Upper lobe of right lung (tissue), 1 donor: ENCODE data around the gene ACO2. TPM values are rescaled to one million over a fixed set of nuclear protein-coding genes. Genes with fewer than 3 reads are reported as not detected.

Experiments used
- ATAC-seq: fragments of 200-7000 bp; cut with Tn5 transposase; one replicate; pipeline ENCODE4 v1.9.1; 2020; ENCODE audit warnings: mild to moderate bottlenecking, moderate library complexity
- DNase-seq: peaks from one replicate; pipeline ENCODE4 v3.0.0-alpha.2; 2020
- H3K27ac ChIP-seq: fragments of 200-600 bp; one replicate; pipeline ENCODE4 v1.8.0; 2022
- H3K27me3 ChIP-seq: fragments of 200-600 bp; one replicate; pipeline ENCODE4 v1.8.0; 2022; ENCODE audit warnings: mild to moderate bottlenecking
- H3K36me3 ChIP-seq: fragments of 200-600 bp; one replicate; pipeline ENCODE4 v1.8.0; 2022
- H3K4me1 ChIP-seq: fragments of 200-600 bp; one replicate; pipeline ENCODE4 v1.8.0; 2022
- H3K4me3 ChIP-seq: fragments of 200-600 bp; one replicate; pipeline ENCODE4 v1.8.0; 2022; ENCODE audit warnings: mild to moderate bottlenecking
- H3K9me3 ChIP-seq: fragments of 200-600 bp; one replicate; pipeline ENCODE4 v1.8.0; 2022
- CTCF ChIP-seq: fragments of 200-600 bp; IDR thresholded peaks from one replicate; pipeline ENCODE4 v1.8.0; 2022; ENCODE audit warnings: antibody characterized with exemption
- intact Hi-C: fragments of 100-400 bp; cut with DNase I; formaldehyde crosslinking; loops from one replicate; pipeline ENCODE4 v1.11.0; 2022
- total RNA-seq: library from RNA; stranded (reverse); fragmentation: NEBNext Ultra II Directional; extraction: Animal tissue kit (Norgen Biotek cat#: 25700); gene quantifications from one replicate; pipeline ENCODE4 v1.2.1, GENCODE V29; 2021
- donor health status: DM: no; HTN: yes; CAD: no; lungs with severe emphysema.

The ACO2 gene
- total RNA-seq, 1 donor from 2014 or later: 84.1 TPM

DNA sequence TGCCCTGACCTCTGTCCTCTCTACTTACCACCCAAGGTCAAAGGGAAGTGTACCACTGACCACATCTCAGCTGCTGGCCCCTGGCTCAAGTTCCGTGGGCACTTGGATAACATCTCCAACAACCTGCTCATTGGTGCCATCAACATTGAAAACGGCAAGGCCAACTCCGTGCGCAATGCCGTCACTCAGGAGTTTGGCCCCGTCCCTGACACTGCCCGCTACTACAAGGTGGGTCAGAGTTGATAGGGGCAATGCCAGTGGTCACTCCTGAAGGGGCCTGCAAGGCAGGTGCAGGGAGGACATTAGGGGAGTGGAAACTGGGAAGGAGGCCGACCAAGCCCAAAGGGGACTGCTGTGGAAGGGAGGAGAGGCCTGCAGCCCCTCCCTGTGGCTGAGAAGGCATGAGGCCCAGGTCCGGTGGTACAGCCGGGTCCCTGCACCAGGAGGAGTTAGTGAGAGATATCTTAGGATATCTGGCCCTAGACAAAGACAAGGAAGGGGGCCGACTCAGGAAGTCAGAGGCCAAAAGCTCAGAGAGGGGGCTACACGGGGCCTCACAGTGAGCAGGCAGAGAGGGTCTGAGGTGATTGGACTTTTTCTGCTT lies 57.4 kb downstream of the ACO2 start:
- peaks cover 81% of the 10 kb centered on the region for H3K36me3 ChIP-seq

DNA sequence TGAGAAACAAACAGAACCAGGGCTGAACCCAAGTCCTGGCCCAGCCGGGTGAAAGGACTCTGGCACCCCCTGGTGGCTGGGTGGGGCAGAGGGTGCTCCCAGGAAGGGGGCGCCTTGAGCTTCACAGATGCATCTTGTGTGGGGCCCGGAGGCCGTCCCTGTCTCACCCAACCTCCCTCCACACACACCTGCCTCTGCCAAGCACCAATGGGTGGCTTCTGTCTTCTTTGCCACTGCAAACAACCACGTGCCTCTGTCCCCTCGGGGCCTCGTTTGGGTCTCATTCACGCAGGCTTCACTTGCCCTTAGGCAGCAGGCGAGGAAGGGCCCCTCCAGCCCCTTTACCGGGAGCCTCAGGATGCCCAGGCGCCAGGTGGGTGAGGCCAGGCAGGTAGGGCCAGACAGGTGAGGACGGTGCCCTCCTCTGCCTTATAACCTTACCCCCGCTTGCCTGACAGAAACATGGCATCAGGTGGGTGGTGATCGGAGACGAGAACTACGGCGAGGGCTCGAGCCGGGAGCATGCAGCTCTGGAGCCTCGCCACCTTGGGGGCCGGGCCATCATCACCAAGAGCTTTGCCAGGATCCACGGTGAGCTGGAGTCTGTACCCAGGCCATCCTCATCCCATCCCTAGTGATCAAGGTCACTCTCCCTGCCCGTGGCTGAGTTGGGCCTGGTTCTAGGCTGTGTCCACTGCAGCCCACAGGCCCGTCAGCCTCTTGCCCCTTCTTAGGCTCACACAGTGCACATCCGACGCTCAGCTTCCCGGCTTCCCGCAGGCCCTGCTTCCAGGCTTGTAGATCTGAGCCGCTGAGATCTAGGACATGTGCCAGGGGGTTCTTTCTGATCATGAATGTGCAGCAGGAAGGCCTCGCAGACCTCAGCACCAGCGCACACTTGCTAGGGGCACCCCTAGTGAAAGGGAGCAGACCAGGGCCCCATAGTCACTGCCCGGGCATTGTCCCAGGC lies 58.2 kb downstream of the ACO2 start:
- Histone ChIP-seq H3K4me1 (peaks cover 28% of the 10 kb centered on the region), H3K9me3 (no peaks in the 10 kb centered on the region), H3K36me3 (peaks cover 86% of the 10 kb centered on the region), H3K27ac (peak overlapping the region; percentile 44), H3K27me3 (no peaks in the 10 kb centered on the region), H3K4me3 (no peak overlapping the region)
- ATAC-seq: peak; percentile 47
- DNase-seq: no peak
- TF ChIP-seq CTCF: peak; percentile 84
- intact Hi-C loops: loop anchor here (5.0 kb wide), 1 partner anchor 125 kb away; no protein-coding TSS in a partner anchor

More for the DNA sequence above, 57.4 kb downstream of the ACO2 start:
- intact Hi-C loops: loop anchor here (5.0 kb wide), 1 partner anchor 124 kb away; no protein-coding TSS in a partner anchor
- Histone ChIP-seq H3K4me1 (peaks cover 28% of the 10 kb centered on the region), H3K27ac (peak overlapping the region; percentile 44), H3K27me3 (no peaks in the 10 kb centered on the region), H3K9me3 (no peaks in the 10 kb centered on the region), H3K4me3 (no peak overlapping the region)
- TF ChIP-seq CTCF: no peak
- ATAC-seq (no peak), DNase-seq (no peak)

- ATAC-seq (no peak), DNase-seq (no peak)
- intact Hi-C loops: loop anchor here (5.0 kb wide), 1 partner anchor 126 kb away; no protein-coding TSS in a partner anchor
Measured at GRCh38 chr22:41528132-41528766, 59.3 kb downstream of the ACO2 start.

DNA sequence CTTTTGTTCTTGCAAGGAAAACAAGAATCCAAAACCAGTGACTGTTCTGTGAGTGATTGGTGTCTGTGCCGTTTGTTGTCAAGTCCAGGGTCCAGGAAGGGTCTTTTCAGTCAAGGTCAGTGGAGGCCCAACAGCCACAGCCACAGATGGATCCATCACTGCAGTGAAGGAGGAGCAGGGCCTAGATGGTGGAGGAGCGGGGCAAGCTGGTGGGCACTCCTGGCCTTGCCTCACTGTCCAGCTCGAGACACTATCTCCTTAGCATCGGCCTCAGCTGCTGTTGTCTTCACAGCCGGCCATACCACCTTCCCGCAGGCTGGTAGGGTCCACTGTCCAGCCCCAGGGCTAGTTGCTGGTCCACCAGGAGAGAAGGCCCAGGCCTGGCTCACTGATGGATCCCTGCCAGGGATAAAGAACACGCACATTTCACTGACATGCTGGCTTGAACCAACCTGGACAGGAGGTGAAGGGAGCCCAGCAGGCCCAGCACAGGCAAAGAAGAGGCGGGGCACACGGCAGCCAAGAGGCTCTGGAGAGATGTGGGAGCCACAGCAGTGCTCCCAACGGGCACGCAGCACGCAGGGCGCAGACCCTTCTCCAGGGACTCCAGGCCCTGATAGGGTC lies 60.1 kb downstream of the ACO2 start:
- ATAC-seq: no peak
- intact Hi-C loops: loop anchor here (5.0 kb wide), 1 partner anchor 127 kb away; no protein-coding TSS in a partner anchor
- peaks cover 21% of the 10 kb centered on the region for H3K4me1 ChIP-seq
- no peak for DNase-seq
- H3K36me3 ChIP-seq: peaks cover 75% of the 10 kb centered on the region
- TF ChIP-seq CTCF: no peak
- H3K27ac ChIP-seq: no peak overlapping the region
- no peak overlapping the region for H3K4me3 ChIP-seq
- H3K9me3 ChIP-seq: no peaks in the 10 kb centered on the region
- no peaks in the 10 kb centered on the region for H3K27me3 ChIP-seq

More at GRCh38 chr22:41528132-41528766, 59.3 kb downstream of the ACO2 start:
- Histone ChIP-seq H3K27me3 (no peaks in the 10 kb centered on the region), H3K27ac (no peak overlapping the region), H3K36me3 (peaks cover 82% of the 10 kb centered on the region), H3K4me3 (no peak overlapping the region), H3K9me3 (no peaks in the 10 kb centered on the region), H3K4me1 (peaks cover 26% of the 10 kb centered on the region)
- TF ChIP-seq CTCF: no peak
